ENCODE data around the gene BRF1.
A peak's percentile ranks its signal among the peaks of the same experiment; 100 is the strongest.

Gene BRF1

DNA sequence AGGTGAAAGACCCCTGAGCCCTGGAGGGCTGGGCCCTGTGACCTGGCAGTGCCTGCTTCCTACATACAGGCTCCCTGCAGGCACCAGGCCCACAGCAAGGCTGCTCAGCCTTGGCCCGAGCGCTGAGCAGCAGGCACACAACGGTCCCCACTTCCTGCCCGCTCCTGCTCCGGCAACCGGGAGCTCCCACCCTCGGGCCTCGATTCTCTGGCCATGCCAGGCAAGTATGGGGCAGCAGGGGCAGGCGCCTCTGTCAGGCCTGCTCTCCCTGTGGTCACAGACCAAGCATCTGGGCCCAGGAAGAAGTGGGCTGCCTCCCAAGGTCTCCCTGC, 89.1 kb downstream of the BRF1 start:
- DNase-seq (no peak), ATAC-seq (no peak)
- Mint-ChIP-seq H3K27me3 (no peaks in the 10 kb centered on the region), H3K9me3 (no peaks in the 10 kb centered on the region), H3K27ac (no peak overlapping the region), H3K4me3 (no peak overlapping the region), H3K4me1 (no peaks in the 10 kb centered on the region)

DNA sequence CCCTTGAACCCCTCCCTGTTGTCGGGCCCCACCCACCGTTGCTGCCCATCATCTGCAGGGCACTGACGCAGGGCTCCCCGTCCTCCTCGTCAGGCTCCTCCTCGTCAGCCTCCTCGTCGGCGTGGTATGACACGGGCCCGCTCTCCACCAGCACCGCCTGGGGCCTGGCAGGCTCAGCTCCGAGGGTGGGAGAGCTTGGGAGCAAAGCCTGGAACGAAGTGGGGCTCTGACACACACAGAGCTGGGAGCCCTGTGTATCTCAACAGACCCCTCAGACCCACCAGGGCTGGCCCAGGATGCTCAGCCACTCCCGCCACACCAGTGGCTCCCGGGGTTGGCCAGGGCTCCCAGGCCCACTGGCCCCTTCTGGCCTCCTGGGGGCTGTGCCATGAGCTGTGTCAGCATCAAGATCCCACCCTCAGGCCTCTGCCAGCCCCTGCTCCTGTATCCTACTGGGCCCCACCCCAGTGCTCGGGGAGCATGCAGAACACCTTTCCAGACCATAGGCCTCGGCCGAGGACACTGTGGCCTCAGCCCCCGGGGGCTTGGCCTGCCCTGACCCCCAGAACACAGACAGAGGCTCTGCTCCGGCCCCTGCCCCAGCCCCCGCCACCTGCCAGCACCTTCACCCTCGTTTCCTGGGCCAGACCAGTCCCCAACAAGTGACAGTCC, 89.6 kb downstream of the BRF1 start:
- DNase-seq (no peak), ATAC-seq (no peak)
- Mint-ChIP-seq H3K4me1 (no peaks in the 10 kb centered on the region), H3K4me3 (no peak overlapping the region), H3K27ac (no peak overlapping the region), H3K27me3 (no peaks in the 10 kb centered on the region), H3K9me3 (no peaks in the 10 kb centered on the region)

DNA sequence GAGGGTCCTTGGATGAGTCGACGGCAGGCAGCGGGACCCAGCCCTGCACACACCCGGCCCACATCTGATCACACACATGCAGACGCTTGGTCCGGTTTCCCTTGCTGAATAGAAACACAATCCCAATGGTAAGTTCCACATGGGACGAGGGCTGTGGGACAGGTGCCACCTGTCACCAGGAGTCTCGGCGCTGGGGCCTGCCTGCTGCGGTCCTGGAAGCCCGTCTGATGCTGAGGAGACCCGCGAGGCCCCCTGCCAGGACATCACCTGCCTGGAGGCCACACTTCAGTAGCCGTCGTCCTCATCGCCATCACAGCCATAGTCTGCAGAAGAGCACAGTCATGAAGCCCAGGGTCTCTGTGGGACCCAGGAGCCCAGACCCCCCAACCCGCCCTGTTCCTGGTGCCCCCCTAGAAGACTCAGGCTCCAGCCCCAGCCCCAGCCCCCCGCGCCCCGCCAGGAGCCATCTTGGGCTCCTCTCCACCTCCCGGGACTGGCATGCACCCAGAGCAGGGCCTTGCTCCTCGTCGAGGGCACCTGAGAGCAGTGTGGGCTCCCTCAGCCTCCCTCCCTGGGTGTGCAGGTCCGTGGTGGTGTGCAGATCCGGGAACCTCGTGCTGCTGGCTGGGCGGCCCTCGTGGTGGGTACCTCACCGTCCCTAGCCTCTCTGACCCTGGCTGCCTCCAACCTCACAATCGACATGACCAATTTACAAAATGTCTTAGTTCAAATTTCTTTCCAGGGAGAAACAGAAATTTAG, 90.4 kb downstream of the BRF1 start:
- no peaks in the 10 kb centered on the region for H3K9me3 Mint-ChIP-seq
- DNase-seq = no peak
- H3K27me3 Mint-ChIP-seq = no peaks in the 10 kb centered on the region
- H3K27ac Mint-ChIP-seq = peak overlapping the region in 1 of 2 donors; percentile 67
- H3K4me3 Mint-ChIP-seq = no peak overlapping the region
- H3K4me1 Mint-ChIP-seq = no peaks in the 10 kb centered on the region
- ATAC-seq = no peak

DNA sequence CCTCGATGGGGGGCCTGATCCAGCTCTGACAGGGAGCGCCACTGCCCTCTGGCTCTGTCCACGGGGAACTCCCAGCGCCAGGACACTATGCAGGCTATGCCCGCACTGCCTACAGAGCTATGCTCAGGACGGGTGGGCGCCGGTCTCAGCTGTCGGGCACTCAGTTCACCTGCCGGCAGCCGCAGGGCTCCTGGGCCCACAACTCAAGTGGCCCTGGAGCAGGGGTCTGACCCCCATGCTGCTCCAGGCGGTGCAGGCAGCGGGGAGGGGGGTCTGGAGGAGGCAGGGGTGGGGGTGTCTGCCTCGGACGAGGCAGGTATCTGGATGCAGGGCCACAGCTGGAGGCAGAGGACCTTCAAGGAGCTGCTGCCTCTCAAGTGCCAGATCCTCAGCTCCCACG, 91.2 kb downstream of the BRF1 start:
- H3K4me1 Mint-ChIP-seq = peaks cover 8% of the 10 kb centered on the region
- H3K27me3 Mint-ChIP-seq = no peaks in the 10 kb centered on the region
- no peak for ATAC-seq
- no peak overlapping the region for H3K4me3 Mint-ChIP-seq
- H3K27ac Mint-ChIP-seq = no peak overlapping the region
- H3K9me3 Mint-ChIP-seq = no peaks in the 10 kb centered on the region
- no peak for DNase-seq

DNA sequence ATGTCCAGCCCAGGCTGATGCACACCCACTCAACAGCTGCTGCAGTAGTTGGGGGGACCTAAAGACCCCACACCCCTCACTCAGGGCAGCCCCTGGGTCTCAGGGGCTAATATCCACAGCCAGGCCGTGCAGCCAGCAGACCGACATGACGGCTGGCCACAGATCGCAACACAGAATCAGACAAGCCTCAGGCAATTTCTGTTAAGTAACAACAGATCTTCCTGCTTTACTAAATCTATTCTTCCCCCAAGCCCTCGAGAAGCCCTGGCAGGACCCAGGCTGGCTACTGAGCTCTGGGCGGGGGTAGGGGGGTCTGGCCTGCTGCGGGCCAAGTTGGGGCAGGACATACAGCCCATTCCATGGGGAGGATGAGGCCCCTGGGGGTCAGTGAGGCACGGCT, 91.7 kb downstream of the BRF1 start:
- Mint-ChIP-seq H3K27me3 (peaks cover 3% of the 10 kb centered on the region), H3K27ac (no peak overlapping the region), H3K4me3 (no peak overlapping the region)

DNA sequence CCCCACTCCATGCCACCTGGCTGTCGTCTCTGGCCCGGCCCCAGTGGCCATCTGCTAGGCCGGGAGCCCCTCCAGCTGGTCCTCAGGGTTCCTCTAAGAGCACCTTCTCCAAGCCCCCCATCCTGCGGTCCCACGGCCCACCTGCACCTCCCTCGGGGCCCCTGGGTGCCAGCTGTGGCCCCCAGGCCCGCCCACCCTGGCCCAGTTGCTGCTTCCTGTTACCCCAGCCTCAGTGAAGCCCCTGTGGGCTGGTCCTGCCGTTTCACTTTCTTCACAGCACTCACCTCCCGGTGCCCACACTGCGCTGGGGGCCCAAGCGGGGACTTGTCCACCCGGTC, 92.1 kb downstream of the BRF1 start:
- no peak overlapping the region for H3K27ac Mint-ChIP-seq
- ATAC-seq = no peak
- H3K9me3 Mint-ChIP-seq = no peaks in the 10 kb centered on the region
- H3K27me3 Mint-ChIP-seq = peaks cover 7% of the 10 kb centered on the region
- DNase-seq = no peak
- no peak overlapping the region for H3K4me3 Mint-ChIP-seq
- peaks cover 16% of the 10 kb centered on the region for H3K4me1 Mint-ChIP-seq

More for the DNA sequence above, 91.7 kb downstream of the BRF1 start:
- ATAC-seq (no peak), DNase-seq (no peak)
- H3K9me3 Mint-ChIP-seq = no peaks in the 10 kb centered on the region
- peaks cover 13% of the 10 kb centered on the region for H3K4me1 Mint-ChIP-seq

DNA sequence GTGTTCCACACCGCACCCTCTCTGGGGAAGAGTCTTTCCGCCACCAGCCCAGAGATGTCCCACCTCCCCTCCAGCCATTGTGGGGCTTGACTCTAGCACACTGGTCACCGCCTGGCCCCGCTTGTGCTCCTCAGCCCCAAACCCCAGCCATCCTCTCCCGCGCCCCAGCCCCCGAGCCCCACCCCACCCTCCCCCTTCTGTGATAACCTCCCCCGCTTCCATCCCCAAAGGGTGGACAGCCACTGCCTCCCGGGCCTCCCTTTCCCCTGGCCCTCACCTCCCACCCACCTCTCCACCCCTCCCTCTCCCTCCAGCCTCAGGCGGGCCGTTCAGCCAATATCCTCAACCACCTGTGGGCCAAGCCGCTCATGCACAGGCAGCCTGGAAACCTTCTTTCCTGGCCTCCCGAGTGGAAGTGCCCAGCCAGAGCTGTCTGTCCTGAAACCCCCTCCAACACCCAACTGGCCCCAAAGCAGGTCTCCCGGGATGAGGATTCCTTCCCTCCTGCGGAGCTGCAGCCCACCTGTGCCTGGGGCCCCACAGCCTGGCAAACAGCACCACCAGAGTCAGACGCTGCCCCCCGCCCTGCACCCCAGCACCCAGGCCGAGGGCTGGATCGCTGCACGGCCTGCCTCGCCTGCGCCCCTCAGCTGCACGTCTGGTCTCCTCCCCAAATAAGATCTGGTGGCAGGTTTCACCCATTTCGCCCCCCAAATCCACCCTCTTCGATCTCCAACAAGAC, 92.6 kb downstream of the BRF1 start:
- peaks cover 7% of the 10 kb centered on the region for H3K27me3 Mint-ChIP-seq
- H3K4me1 Mint-ChIP-seq = peaks cover 18% of the 10 kb centered on the region

DNA sequence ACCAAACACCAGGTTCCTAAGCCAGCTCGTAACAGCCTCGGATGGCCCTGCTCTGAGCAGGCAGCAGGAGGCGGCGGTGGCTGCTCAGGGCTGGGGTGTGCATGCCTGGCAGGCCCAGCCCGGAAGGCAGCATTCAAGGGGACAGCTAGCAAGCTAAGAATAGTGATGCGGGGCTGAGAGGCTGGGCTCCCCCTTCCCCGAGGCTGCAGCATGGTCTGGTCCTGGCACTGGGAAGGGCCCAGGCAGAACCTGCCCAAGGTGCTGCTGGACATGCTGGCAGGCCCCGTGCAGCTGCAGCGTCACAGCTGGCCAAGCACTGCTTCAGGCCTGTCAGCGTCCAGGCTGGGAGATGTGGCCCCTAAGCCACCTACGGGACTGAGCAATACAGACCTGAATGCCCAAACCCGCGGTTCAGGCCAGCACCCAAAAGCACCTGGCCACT, 93.3 kb downstream of the BRF1 start:
- no peak for ATAC-seq
- no peak overlapping the region for H3K4me3 Mint-ChIP-seq
- peaks cover 25% of the 10 kb centered on the region for H3K4me1 Mint-ChIP-seq
- H3K9me3 Mint-ChIP-seq = no peaks in the 10 kb centered on the region
- DNase-seq = no peak
- H3K27ac Mint-ChIP-seq = no peak overlapping the region
- H3K27me3 Mint-ChIP-seq = peaks cover 7% of the 10 kb centered on the region

More for the DNA sequence above, 92.6 kb downstream of the BRF1 start:
- no peak for DNase-seq
- Mint-ChIP-seq H3K4me3 (no peak overlapping the region), H3K9me3 (no peaks in the 10 kb centered on the region), H3K27ac (no peak overlapping the region)
- no peak for ATAC-seq

DNA sequence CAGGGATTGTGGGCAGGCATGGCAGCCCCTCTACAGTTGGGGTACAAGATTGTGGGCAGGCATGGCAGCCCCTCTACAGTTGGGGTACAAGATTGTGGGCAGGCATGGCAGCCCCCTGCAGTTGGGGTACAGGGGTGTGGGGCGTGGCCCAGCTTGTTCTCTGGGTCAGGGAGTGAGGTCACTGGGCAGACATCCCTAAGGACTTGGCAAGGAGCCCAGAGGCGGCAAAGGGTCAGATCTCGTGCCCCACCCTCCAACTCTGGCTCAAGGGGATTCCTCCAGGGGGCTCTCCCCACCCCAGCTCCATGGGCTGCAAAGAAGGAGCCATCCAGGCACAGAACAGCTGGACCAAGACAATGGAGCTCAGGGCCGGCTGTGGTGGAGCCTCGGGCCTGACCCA, 93.9 kb downstream of the BRF1 start:
- peaks cover 13% of the 10 kb centered on the region for H3K27me3 Mint-ChIP-seq
- H3K27ac Mint-ChIP-seq = no peak overlapping the region
- ATAC-seq (no peak), DNase-seq (no peak)
- peaks cover 31% of the 10 kb centered on the region for H3K4me1 Mint-ChIP-seq
- H3K4me3 Mint-ChIP-seq = no peak overlapping the region
- no peaks in the 10 kb centered on the region for H3K9me3 Mint-ChIP-seq

DNA sequence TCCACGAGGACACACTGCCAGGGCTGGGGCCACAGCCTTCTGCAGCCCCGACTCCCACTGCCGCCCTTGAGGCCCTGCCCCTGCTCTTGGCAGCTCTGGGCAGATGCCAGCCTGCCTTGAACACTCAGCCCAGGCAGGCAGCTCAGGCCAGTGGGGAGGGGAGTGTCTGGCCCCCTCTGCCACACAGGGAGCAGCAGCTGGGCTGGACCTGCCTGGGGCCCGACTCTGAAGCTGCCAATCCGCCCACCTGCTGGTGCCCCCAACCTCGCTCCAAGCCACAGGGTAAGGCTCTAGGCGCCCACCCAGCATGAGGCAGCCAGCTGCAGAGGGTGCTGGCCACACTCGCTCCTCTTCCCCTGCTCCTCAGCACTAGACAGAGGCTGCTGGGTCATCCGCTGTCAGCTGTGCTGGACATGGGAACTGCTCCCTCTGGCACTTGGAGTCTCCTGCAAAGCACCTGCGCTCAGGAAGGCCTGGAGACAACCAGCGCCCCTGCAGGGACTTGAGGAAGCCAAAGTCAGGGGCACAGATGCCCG, 95.1 kb downstream of the BRF1 start:
- H3K27me3 Mint-ChIP-seq = peaks cover 19% of the 10 kb centered on the region
- DNase-seq (no peak), ATAC-seq (no peak)
- H3K4me1 Mint-ChIP-seq = peaks cover 40% of the 10 kb centered on the region
- H3K9me3 Mint-ChIP-seq = no peaks in the 10 kb centered on the region
- H3K4me3 Mint-ChIP-seq = no peak overlapping the region
- H3K27ac Mint-ChIP-seq = peak overlapping the region in 1 of 2 donors; percentile 34

DNA sequence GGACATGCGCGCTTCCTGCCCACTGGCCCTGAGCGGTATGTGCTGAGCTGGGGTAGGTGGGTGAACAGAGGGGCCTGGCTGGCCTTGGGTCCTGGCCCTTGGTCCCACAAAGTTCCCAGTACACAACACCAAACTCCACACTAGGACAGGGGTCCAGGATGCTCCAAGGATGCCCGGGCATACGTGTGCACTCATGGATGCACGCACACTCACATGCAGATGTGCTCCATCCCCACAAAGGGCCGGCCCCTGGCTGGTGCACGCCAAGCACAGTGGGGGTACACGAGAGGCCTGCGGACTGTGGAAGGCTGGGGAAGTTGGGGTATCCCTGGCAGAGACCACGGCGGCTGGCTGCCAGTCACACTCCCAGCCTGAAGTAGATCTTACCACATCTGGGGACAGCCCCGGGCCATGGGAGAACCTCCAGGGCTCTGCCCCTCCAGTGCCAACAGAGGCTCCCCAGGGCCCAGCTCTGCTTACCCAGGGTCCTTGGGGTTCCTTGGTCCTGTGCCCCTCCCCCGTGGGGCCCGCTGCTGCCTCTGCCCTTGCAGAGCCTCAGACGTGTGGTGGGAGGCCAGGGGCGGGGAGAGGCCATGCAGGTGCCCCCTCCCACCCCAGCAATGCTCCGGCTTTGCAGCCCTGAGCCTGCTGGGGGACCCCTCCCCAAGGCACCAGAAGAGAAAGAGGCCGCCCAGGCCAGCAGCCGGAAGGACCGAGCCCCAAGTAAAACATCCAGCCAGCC, 95.7 kb downstream of the BRF1 start:
- DNase-seq = no peak
- no peak overlapping the region for H3K4me3 Mint-ChIP-seq
- peaks cover 25% of the 10 kb centered on the region for H3K27me3 Mint-ChIP-seq
- no peaks in the 10 kb centered on the region for H3K9me3 Mint-ChIP-seq
- H3K27ac Mint-ChIP-seq = no peak overlapping the region
- no peak for ATAC-seq
- H3K4me1 Mint-ChIP-seq = peaks cover 40% of the 10 kb centered on the region

DNA sequence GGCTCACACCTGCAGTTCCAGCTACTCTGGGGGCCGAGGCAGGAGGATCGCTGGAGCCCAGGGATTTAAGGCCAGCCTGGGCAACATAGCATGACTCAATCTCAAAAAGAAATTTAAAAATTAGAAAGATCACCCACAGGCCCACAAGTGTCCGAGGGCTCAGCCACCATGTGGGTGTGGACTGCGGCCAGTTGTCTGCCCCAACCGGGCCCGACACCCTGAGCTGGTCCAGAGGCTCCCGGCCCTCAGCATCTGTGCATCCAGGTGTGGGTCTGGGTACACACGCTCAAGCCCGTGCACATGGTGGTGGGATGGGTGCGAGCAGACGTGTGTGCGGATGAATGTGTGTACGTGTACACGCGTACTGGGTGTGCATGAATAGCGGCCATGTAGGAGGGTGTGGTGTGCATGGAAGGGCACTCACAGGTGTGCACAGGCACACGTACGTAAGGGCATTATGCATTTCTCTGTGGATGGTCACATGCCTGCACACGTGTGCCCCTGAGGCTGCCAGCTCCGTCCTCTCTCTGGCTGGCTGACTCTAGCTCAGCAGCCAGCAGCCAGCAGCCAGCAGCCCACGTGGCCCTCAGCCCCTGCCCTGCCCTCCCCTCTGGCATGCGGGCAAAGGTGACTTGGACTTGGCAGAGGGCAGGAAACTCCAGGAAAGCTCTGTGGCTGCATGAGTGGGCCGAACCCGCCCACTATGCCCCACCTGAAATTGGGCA, 96.4 kb downstream of the BRF1 start:
- no peak for DNase-seq
- Mint-ChIP-seq H3K4me3 (no peak overlapping the region), H3K27ac (no peak overlapping the region), H3K27me3 (peaks cover 33% of the 10 kb centered on the region), H3K4me1 (peaks cover 44% of the 10 kb centered on the region), H3K9me3 (no peaks in the 10 kb centered on the region)
- ATAC-seq = no peak

DNA sequence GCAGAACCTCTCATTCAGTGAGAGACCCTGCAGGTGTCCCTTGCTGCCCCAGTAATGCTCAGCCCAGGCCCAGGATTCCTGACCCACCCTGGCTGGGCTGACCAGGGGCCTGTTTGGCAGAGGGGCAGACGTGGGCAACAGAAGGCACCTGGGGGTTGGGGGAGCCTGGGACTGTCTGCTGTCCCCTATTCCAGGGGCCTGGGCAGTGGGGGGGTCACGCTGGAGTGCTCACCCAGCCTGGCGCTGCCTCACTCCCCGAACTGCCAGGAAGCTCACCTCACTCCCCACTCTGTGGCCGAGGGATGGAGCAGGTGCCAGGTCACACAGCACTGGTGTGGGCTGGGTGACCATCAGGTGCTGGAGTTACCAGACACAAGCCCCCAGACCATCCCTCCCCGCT, 97.1 kb downstream of the BRF1 start:
- Mint-ChIP-seq H3K27ac (no peak overlapping the region), H3K4me3 (no peak overlapping the region), H3K9me3 (no peaks in the 10 kb centered on the region), H3K27me3 (peaks cover 39% of the 10 kb centered on the region), H3K4me1 (peaks cover 51% of the 10 kb centered on the region)
- no peak for ATAC-seq
- no peak for DNase-seq

DNA sequence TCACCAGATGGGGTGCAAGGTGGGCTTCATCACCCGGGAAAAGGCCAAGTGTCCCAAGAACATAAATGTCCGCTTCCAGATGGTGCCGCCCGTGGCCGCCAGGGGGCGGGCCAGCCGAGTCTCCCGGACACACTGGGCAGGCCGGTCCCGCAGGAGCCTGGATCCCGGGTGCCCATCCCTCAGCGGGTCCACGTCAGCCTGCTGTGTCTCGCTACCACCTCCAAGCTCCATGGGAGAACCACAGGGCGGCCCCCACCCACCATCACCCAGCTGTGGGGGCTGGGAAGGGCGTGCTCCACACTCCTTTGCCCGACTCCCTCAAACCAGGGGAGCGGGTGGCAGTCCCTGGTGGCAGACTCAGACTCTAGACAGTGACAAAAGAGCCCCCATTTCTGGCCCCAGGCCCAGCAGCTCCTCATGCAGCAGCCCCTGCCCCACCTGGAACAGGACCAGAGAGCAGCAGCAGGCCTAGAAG, 97.7 kb downstream of the BRF1 start:
- Mint-ChIP-seq H3K27ac (no peak overlapping the region), H3K27me3 (peaks cover 45% of the 10 kb centered on the region), H3K9me3 (no peaks in the 10 kb centered on the region), H3K4me3 (no peak overlapping the region), H3K4me1 (peaks cover 52% of the 10 kb centered on the region)
- DNase-seq = peak in 1 of 2 donors; percentile 61
- ATAC-seq = peak; percentile 37

Data from stimulated activated naive CD8-positive, alpha-beta T cell treated with anti-CD3 and anti-CD28 coated beads, Interleukin-15, amount 100 ng/mL, for 72 hours (primary cell).